Hematopoietic multipotent progenitor cell treated with erythropoietin and hydrocortisone succinate and interleukin-3 and kit ligand, for 6 days (in vitro differentiated cells): ENCODE data around the gene RGS3.
"Not testable (repeated sequence)": the region's sequence is repeated elsewhere in the genome, so short reads cannot be mapped to it uniquely, and the experiment has no call there.

ENCODE experiments used
- DNase-seq: peaks from one replicate; pipeline ENCODE4 v3.0.0-alpha.2; 2015

The RGS3 gene

DNA sequence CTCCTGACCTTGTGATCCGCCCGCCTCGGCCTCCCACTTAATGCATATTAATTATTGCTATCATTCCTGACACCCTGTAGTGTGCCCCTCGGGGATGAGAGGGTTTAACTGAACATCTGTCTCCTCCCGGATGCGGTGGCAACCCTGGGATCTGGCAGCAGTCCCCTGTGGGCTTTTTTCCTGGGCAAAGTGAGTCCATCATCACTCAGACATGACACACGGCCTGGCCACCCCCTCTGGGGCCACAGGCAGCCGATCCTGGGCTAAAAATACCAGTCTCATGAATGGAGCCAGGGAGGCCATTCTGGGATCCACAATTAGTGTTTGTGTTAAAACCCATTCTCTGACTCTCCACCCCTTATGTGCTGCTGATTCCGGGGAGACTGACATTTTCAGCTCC lies 161.2 kb downstream of the RGS3 start:
- DNase-seq = no peak

DNA sequence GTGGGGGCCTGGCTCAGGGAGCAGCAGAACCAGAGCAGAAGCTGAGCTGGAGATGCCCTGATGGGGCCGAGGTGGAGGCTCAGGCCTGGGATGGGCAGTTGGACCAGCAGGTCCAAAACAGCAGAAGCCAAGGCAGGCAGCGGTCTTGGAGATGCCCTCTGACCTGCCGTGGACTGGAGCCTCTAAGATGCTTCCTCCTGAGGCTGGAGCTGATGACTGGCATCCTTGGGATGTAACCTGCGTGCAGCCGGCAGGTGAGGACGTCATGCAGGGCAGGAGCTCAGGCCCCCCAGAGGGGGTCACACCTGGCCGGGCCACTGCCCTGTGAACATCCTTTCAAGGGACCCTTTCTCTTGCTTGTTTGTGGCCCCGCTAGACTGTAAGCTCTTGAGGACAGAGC lies 162.0 kb downstream of the RGS3 start:
- no peak for DNase-seq

DNA sequence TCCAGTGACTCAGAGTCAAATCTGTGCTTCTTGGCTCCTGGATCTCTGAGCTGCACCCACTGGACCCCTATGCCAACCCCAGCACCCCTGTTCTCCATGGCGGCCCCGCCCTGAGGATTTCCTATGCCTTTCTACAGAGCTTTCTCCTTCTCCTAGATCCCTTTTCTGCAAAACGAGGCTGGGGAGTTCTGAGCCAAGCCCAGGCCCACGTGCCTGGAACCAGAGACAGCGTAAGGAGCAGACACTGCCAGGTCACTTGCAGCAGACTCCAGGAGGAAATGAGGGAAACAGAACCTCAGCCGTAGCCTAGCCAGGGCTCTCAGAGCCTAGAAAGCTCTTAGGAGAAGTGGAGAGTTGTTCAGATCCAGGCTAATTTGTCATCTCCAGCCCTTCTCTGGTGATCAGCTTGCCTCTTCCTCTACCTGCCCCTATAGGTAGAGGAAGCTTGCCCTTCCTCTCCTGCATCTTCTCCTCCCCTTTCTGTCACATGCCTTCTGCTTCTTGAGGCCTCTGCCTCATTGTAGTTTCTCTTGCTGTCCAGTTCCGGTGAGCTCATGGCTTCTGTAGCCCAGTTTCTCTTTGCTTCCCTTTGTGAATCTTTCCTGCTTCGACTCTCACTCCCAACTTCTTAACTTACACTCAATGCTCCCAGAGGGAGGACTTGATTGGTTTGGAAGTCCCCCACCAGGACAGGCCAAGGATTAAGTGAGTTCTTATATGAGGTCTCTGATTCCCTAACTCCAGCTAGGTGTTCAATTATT lies 163.4 kb downstream of the RGS3 start:
- DNase-seq = no peak

DNA sequence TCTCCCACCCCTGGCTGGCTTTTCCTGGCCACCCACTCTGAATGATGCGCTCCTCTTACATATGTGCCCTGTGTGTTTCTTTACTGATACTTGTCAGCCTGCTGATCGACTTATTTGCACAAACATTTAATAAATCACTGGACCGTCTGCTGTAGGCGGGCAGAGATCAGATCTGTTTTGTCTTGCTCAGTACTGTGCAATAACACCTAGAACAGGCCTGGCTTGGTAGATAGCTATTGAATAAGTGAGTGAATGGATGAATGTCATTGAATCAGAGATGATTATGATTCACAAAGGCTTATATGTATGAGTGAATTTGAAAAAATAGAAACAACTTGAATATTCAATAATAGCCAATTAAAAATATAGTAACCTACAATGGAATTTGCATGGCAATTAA lies 165.1 kb downstream of the RGS3 start:
- DNase-seq = no peak

DNA sequence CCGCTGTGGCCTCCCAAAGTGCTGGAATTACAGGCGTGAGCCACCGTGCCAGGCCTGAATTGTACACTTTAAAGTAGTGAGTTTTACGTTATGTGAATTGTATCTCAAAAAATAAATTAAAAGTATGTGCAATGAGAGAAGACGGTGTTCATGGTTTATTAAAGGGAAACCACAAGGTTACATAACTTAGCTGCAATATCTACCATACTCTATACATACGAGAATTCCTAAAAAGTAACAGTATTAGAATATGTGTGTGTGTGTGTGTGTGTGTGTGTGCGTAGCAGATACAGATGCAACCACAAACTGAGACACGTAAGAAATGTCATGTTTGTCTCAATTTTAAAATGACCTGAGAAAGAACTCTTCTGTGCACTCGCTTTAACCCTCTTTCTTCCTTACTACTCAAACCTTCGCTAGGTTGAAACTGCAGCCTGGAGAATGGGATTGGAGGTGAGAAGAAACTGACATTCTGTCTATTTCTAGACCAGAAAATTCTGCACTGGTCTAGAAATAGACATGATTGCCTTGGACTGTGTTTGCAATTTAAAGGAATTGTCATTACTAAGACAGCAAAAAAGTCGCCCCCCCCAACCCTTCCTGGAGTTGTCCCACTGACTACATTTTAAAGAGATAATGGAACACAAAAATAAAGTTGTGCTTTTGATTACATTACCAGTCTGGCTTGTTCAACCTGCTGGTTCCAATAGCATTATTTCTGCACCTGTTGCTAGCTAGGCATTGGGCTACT lies 167.0 kb downstream of the RGS3 start:
- DNase-seq = peak; percentile 39

DNA sequence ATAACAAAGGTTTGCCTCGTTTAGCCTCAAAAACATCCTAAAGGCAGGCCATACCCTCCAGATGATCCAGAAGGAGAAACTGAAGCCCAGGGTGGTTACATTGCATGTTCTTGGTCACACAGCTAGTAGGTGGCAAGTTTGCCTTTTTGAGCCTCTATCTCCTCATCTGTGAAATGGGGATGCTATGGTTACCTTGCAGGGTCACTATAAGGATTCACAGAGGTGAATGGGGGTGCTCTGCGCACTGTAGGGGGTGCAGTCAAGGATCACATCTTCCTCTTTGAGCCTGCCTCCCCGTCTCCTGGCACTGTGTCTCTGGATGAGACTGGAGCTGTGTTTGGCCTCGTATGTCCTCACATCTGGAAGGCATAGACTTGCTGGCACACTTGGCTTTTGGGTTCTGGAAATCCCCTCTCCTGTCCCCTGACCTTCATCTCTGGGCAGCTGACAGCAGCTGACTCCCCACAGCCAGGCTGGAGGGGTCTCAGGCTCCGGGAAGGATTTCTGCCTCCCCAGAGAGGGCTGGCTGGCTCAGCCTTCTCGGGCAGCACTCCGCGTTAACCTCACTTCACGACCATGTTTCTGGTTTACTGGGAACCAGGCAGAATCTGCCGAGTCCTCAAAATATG lies 167.7 kb downstream of the RGS3 start:
- DNase-seq = no peak

DNA sequence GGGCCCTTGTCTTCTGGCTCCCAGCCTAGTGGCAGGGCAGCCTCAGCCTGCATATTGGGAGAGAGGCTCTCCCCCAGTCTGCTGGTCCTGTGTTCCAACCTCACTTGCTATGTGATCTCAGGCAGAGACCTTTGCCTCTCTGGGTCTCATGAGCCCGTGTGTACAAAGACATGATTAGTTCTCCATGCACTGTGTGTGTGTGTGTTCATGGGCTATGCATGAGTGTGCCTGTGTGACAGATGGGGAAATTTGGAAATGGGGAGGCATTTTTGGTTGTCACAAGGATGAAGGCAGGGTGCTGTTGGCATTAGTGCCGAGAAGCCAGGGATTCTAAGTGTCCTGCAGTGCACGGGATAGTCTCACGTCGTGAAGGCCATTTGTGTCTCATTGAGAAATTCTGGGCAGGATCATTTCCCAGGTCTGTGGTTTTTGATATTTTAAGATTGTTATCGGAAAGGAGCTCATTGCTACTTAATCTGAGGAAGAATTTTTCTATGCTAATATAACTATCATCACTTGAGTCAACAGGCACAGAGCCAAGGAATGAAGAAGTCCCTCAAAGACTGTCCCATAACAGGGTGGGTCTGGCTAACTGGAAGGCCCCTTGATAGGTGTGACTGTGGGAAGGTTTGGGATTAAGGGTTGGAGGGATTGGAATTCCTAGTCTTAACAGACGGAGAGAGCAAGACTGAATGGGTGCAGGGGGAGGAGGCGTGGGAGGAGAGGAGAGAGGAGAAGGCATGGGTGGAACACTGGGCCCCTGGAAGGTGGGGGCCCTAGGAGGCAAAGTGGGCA lies 168.5 kb downstream of the RGS3 start:
- DNase-seq = no peak

DNA sequence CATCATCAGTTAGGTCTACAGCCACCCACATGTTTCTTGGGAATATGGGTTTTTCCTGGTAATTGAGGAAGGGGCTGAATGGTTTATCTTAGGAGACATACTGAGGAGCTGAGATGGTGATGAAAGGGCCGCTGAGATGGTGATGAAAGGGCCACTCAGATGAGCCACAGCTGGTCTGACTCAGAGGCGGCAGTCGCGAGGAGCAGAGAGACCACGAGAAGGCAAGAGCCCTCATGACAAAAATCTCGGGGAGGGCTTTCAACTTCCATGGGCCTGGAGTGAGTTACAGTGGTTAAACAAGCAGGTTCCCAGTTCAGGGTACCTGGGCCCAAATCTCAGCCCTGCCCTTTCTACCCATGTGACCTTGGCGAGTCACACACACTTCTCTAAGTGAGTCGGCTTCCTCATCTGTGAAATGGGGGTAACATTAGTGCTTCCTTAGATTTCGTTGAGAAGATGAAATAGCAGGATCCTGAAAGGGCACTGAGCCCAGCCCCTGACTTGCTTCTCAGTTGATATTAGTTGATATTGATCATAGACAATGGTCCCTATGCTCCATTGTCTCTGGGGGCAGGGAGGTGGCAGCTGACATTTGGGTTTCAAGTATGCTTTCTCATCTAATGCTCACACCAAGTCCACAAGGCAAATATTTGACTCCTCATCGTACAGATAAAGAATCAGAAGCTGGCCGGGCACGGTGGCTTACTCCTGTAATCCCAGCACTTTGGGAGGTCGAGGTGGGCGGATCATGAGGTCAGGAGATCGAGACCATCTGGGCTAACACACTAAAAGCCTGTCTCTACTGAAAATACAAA lies 169.5 kb downstream of the RGS3 start:
- DNase-seq = no peak

DNA sequence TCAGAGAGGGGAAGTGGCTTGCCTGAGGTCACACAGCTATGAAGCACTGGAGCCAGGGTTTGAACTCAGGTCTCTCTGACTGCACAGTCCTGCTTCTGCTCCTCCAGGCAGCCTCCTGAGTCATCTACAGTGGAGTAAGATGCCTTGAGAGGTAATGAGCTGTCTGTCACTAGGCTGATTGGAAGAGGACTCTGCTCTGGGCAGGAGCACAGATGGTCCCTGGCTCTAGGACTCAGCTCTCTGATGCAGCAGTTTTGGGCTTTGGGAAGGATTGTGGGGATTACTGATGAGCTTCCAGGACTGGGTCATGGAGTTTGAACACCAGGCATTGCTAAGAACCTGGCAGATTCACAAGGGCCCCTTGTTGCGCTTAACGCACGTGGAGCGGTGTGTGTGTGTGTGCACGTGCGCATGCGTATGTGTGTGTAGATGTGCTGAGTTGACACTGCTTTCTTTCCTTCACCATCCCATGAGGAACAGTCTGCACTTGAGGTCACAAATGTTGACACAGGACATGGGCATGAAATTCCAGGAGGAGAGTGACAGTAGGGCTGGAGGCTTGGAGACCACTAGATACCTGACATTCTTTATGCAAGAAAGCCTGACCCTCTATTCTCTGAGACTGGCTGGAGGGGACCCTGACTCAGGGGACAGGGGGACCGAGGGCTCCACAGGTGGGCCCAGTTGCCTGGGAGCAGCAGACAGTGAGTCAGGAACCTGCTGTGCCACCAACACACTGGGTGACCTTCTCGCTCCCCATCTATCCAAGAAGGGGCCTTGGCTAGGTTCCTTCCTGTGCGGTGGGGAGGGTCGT lies 170.5 kb downstream of the RGS3 start:
- no peak for DNase-seq

DNA sequence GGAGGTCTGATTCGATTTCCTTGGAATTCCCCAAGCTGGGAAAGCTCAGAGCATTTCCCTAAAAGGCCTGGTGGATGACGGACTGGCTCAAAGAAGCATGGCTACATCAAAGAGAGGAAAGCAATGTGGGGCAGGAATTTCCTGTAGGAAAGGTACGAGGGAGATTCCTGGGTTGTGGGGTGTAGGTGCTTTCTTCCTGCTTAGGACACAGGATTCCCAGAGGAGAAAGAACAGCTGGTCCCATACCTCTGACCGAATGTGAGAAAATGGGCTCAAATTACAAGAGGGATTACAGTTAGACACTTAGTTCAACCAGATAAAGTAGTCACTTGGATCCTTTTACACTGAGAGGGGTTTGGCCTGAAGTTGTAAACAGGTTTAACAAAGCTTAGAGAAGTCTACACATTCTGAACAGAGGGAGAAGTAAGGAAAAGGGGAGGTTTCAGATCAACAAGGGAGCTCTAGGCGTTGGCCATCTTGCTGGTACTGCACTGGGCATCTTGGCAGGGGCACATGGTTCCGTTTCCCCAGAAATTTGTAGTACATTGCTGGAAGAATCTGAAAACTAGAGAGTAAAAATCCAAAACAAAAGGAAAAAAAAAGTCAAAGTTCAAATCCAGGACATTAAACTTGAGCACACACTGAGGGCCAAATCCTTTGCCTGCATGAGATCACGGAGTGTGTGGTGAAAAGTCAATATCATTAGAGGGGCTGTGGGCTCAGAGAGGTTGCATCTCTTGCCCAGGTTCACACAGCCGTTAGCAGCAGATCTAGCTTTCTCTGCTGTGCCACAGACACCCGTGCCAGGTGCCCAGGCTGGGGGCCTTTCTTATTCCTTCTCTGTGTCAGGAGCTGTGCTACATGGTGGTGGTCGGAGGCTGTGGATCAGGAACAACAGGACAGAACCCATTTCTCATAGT lies 171.3 kb downstream of the RGS3 start:
- no peak for DNase-seq

DNA sequence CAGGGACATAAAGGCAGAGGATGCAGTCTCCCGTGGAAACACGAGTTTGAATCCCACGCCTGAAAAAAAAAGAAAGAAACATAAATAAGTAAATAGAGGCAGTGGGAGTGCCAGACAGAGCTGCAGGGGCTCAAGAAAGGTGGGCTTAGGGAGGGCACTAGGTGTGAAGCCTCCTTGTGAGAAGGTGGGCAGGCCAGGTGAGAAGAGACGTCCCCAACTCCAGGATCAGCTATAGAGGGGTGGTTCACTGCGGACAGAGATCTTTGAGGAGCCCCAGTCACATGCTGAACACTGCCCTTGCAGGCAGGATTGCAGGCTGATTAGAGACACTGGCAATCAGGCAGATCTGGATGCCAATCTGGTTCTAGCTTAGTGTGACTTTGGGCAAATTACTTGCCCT lies 172.1 kb downstream of the RGS3 start:
- no peak for DNase-seq

DNA sequence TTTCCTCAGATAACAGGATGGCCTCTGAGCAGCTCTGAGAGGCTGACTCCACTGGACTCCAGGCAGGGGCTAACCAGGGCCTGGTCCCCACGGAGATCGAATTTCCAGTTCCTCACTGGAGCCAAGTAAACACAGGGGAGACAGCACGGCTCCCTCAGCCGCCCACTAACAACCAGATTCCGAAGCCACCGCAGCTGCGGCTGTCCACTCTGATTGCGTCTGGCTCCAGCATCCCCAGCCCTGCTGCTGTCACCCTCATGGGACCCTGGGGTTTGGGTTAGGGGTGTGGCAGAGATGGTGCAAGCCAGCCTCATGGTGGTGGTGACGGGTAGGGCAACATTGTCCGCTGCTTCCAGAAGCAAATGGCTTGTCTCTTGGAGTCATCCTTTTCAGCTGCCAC lies 172.6 kb downstream of the RGS3 start:
- no peak for DNase-seq

DNA sequence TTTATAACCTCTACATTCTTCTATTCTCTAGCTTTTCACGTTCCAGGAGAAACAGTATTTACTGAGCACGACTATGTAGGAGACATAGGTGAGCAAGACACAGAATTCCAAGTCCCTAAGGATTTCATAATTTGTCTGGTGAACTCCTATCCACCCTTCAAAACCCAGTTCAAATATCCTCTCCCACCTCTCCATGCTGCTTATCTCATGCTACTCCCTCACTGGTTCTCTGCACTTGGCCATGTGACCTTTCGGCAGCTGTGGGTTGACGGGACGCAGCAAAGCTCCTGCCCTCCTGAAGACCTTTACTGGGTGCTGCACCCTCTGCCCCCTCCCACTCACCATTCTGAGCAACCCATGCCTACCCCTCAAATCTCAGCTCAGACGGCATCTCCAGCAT lies 173.2 kb downstream of the RGS3 start:
- no peak for DNase-seq

DNA sequence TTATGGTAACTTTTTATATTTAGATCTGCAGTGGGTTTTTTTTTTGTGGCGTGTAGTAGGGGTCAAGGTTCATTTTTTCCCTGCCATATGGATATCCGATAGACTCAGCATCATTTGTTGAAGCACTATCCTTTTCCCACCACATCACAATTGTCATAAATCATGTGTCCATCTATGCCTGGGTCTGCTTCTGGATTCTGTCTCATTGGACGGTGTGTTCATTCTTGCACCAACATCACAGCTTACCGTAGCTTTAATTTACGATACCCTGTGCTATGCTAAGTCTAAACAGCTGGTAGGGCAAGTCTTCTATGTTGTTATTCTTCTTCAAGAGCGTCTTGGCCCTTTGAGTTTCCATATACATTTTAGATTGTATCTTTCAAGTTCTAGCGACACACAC lies 175.0 kb downstream of the RGS3 start:
- no peak for DNase-seq

DNA sequence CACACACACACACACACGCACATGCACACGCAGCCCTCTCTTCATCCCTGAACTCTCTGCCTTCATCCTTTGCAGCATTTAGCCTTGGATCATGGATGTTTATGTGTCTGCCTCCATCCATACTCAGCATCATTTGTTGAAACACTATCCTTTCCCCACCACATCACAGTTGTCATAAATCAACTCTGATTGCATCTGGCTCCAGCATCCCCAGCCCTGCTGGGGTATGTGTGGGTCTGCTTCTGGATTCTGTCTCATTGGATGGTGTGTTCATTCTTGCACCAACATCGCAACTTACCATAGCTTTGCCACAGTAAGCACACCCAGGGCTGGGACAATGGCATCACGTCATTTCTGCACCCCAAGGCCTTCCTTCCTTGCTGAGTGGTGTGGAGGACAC lies 175.4 kb downstream of the RGS3 start:
- no peak for DNase-seq

DNA sequence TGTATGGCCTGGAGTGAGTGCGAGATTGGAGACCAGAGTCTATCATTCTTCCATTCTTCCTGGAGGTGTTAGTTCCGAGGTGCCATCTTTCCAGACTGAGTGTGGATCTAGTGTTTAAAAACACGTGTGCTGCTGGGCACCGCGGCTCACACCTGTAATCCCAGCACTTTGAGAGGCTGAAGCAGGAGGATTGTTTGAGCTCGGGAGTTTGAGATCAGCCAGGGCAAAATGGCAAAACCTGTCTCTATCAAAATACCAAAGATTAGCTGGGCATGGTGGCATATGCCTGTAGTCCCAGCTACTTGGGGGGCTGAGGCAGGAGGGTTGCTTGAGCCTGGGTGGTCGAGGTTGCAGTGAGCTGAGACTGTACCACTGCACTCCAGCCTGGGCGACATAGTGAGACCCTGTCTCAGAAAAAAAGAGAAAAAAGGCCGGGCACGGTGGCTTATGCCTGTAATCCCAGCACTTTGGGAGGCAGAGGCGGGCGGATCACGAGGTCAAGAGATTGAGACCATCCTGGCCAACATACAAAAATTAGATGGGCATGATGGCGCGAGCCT lies 176.0 kb downstream of the RGS3 start:
- not testable (repeated sequence) for DNase-seq

DNA sequence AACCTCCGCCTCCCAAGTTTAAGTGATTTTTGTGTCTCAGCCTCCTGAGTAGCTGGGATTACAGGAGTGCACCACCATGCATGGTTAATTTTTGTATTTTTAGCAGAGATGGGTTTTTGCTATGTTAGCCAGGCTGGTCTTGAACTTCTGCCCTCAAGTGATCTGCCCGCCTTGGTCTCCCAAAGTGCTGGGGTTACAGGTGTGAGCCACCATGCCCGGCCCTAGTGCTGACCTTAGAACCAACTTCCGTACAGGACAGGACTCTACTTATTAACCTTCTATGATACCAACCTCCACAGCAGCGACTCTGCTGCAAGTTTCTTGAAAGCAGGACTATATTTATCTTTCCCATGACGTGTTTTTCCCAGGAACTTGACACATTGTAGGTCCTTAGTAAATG lies 176.9 kb downstream of the RGS3 start:
- DNase-seq = no peak

DNA sequence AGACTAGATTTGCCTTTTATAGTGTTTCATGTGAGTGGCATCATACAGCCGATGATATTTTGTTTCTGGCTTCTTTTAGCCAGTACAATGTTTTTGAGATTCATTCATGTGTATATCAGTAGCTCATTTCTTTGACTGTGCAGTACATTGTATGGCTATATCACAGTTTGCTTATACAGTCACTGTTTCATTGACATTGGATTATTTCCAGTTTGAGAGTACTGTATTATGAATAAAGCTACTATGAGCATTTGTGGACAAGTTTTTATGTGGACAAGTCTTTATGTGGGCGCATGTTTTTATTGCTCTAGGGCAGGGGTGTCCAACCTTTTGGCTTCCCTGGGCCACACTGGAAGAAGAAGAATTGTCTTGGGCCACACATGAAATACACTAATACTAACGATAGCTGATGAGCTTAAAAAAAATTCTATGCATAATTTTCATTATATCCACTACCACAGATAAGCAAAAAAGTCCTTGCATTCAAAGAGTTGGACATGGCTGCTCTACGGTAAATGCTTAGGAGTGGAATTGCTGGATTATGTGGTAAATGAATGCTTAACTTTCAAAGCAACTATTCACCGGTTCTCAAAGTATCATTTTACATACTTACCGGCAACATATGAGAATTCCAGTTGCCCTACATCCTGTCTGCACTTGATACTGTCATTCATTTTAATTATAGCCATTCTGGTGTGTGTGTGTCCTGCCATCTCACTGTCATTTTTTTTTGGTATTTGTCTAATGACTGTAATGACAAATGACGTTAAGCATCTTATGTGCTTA lies 177.8 kb downstream of the RGS3 start:
- no peak for DNase-seq

DNA sequence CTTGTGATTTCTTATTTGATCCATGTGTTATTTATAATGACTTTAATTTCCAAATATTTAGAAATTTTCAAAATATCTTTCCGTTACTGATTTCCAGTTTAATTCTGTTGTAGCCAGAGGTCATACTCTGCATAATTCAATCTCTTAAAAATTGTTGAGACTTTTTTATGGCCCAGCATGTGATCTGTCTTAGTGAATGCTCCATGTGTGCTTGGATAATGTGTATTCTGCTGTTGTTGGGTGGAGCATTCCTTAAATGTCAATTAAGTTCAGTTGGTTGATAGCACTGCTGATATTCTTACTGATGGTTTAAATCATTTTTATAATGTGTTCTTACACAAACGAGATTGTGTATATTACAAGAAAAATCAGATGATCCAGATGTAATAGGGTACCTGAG lies 180.8 kb downstream of the RGS3 start:
- DNase-seq = no peak
